Upper lobe of left lung (tissue), 4 donors: Measurements from ENCODE around the gene CACNA1A.

ENCODE experiments used
- POLR2A ChIP-seq, 4 donors: fragments of 450-650 bp; IDR thresholded peaks; one replicate each; pipeline ENCODE4 v1.5.1; 2016 to 2017; ENCODE audit warnings: antibody characterized with exemption in 4 of 4, mild to moderate bottlenecking in 2 of 4
- TF ChIP-seq, protein P1 (sequence below), 6 experiments: fragments of 450-650 bp in 4 of 6; fragments of 200-600 bp in 2 of 6; sonication (generic) in 2 of 6; IDR thresholded peaks; one replicate each; pipeline ENCODE4 v1.5.1; 2016 to 2019; ENCODE audit warnings: antibody characterized with exemption in 6 of 6

DNA sequence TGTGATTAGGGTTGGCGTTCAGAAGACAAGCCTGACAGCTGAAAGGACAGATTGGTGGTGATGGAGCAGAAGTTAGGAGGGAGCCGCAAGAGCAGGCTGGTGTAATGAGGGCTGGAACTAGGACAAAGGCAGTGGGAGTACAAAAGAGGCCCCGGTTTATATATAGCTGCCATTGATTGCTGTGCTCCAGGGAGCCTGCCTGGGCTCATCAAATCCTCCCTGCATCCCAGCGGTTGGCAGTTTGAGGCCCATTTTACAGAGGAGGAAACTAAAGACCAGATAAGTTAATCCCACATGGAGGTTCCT, 123.7 kb downstream of the CACNA1A start:
- TF ChIP-seq POLR2A (IDR thresholded peaks at IDR 0.05) = no peak
- TF ChIP-seq, protein P1, sequence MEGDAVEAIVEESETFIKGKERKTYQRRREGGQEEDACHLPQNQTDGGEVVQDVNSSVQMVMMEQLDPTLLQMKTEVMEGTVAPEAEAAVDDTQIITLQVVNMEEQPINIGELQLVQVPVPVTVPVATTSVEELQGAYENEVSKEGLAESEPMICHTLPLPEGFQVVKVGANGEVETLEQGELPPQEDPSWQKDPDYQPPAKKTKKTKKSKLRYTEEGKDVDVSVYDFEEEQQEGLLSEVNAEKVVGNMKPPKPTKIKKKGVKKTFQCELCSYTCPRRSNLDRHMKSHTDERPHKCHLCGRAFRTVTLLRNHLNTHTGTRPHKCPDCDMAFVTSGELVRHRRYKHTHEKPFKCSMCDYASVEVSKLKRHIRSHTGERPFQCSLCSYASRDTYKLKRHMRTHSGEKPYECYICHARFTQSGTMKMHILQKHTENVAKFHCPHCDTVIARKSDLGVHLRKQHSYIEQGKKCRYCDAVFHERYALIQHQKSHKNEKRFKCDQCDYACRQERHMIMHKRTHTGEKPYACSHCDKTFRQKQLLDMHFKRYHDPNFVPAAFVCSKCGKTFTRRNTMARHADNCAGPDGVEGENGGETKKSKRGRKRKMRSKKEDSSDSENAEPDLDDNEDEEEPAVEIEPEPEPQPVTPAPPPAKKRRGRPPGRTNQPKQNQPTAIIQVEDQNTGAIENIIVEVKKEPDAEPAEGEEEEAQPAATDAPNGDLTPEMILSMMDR (IDR thresholded peaks at IDR 0.05) = no peak
